ENCODE data around the gene COG1. TPM values are rescaled to one million over a fixed set of nuclear protein-coding genes. Genes with fewer than 3 reads are reported as not detected.

The COG1 gene
- polyA plus RNA-seq, 3 donors, result 5.1 to 24.4 (median 8.0) TPM

DNA sequence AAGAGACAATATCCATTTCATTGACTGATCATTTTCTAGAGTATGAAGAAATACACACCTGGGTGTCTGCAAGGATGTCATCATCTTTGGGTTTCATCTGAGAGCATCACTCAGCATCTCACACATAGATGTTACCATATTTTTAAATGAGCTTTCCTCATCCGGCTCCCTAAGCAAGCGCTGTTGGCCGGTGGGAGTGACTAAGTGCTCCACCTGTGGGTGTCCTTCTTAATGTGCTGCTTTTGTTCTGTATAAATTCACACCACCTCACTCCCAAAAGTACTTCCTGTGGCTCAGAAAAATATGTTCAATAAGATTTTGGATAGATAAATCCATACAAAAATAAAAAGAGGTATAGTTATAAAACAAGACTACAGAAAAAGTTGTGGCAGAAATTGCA is 20.6 kb upstream of the COG1 start:
- no peak overlapping the region for H3K4me3 ChIP-seq (replicated peaks in 1 of 3; ENCODE audit: low read depth in 2 of 3, low read length in 3 of 3)
- intact Hi-C loops (cut with micrococcal nuclease), result no loop called here
- no peak for DNase-seq
- H3K9me3 ChIP-seq (replicated peaks in 1 of 2; ENCODE audit: control insufficient read depth in 1 of 2, insufficient read depth in 1 of 2, low read length in 2 of 2), result peaks cover 3 to 7% of the 10 kb centered on the region in 2 donors
- no peak overlapping the region for H3K27ac ChIP-seq (ENCODE audit: low read depth in 1 of 2, low read length in 2 of 2)
- no peak overlapping the region for H2AFZ ChIP-seq (ENCODE audit: insufficient read depth, low read depth, low read length, poor library complexity, severe bottlenecking)
- no peaks in the 10 kb centered on the region for H4K20me1 ChIP-seq (ENCODE audit: insufficient read depth, low read length)
- Mint-ChIP-seq H3K4me1 (peaks cover 3% of the 10 kb centered on the region), H3K4me3 (no peak overlapping the region), H3K27me3 (ENCODE audit: low read depth in 3 of 3) (peaks cover 10 to 25% (median 17%) of the 10 kb centered on the region in 3 donors), H3K36me3 (peaks cover 3 to 4% of the 10 kb centered on the region in 2 donors), H3K9me3 (peaks cover 2 to 20% (median 6%) of the 10 kb centered on the region in 7 donors), H3K27ac (no peak overlapping the region)
- peaks cover 0 to under 1% of the 10 kb centered on the region in 2 donors for H3K4me1 ChIP-seq (ENCODE audit: control insufficient read depth in 1 of 2, insufficient read depth in 2 of 2, low read length in 2 of 2)
- H3K9ac ChIP-seq (ENCODE audit: insufficient read depth, low read length, poor library complexity, severe bottlenecking), result no peak overlapping the region
- no CpG with 5 or more reads among the region's 3 CpGs for WGBS (ENCODE audit: insufficient coverage)
- H3K27me3 ChIP-seq (ENCODE audit: control insufficient read depth in 2 of 2, insufficient read depth in 2 of 2, low read length in 2 of 2), result peaks cover 7 to 15% of the 10 kb centered on the region in 2 donors
- H3K79me2 ChIP-seq (ENCODE audit: insufficient read depth, low read length), result no peaks in the 10 kb centered on the region
- H3K4me2 ChIP-seq (replicated peaks; ENCODE audit: extremely low read depth, low read length, poor library complexity, severe bottlenecking), result no peak overlapping the region
- TF ChIP-seq CTCF (IDR thresholded peaks at IDR 0.05), result no peak
- H3K36me3 ChIP-seq (replicated peaks in 1 of 2; ENCODE audit: control insufficient read depth in 1 of 2, insufficient read depth in 2 of 2, low read length in 2 of 2), result no peaks in the 10 kb centered on the region

DNA sequence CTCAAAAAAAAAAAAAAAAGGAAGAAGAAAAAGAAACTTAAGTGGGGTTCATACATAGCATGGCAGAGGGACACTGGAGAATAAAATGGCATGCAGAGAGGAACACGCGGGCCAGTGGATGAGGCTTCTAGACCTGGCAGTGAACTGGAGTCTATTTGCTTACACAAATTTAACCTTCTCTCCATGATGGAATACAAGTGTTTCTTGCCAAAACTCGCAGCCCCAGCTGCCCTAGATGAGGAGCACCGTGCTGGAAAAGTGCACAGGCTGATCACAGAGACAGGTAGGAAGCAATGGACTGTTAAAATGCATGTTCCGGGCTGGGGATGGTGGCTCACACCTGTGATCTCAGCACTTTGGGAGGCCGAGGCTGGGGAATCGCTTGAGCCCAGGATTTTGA is 18.7 kb upstream of the COG1 start:
- H3K4me1 Mint-ChIP-seq, result no peaks in the 10 kb centered on the region

More for the DNA sequence above, 18.7 kb upstream of the COG1 start:
- no peak for TF ChIP-seq CTCF (IDR thresholded peaks at IDR 0.05)
- WGBS (ENCODE audit: insufficient coverage), result 100% methylated on average over 7 of the region's 7 CpGs
- Mint-ChIP-seq H3K9me3 (peaks cover 2 to 14% (median 6%) of the 10 kb centered on the region in 7 donors), H3K27me3 (ENCODE audit: low read depth in 3 of 3) (peaks cover 0 to 9% (median 5%) of the 10 kb centered on the region in 3 donors), H3K36me3 (peaks cover 4 to 7% of the 10 kb centered on the region in 2 donors), H3K27ac (no peak overlapping the region), H3K4me3 (no peak overlapping the region)
- intact Hi-C loops (cut with micrococcal nuclease), result no loop called here
- H3K36me3 ChIP-seq (replicated peaks in 1 of 2; ENCODE audit: control insufficient read depth in 1 of 2, insufficient read depth in 2 of 2, low read length in 2 of 2), result no peaks in the 10 kb centered on the region
- no peak overlapping the region for H3K9ac ChIP-seq (ENCODE audit: insufficient read depth, low read length, poor library complexity, severe bottlenecking)
- no peaks in the 10 kb centered on the region for H3K27me3 ChIP-seq (ENCODE audit: control insufficient read depth in 2 of 2, insufficient read depth in 2 of 2, low read length in 2 of 2)
- peaks cover 0 to 7% of the 10 kb centered on the region in 2 donors for H3K9me3 ChIP-seq (replicated peaks in 1 of 2; ENCODE audit: control insufficient read depth in 1 of 2, insufficient read depth in 1 of 2, low read length in 2 of 2)
- H3K27ac ChIP-seq (ENCODE audit: low read depth in 1 of 2, low read length in 2 of 2), result no peak overlapping the region
- H3K4me3 ChIP-seq (replicated peaks in 1 of 3; ENCODE audit: low read depth in 2 of 3, low read length in 3 of 3), result no peak overlapping the region
- DNase-seq, result no peak
- H2AFZ ChIP-seq (ENCODE audit: insufficient read depth, low read depth, low read length, poor library complexity, severe bottlenecking), result no peak overlapping the region
- no peaks in the 10 kb centered on the region for H3K79me2 ChIP-seq (ENCODE audit: insufficient read depth, low read length)
- no peak overlapping the region for H3K4me2 ChIP-seq (replicated peaks; ENCODE audit: extremely low read depth, low read length, poor library complexity, severe bottlenecking)
- no peaks in the 10 kb centered on the region for H3K4me1 ChIP-seq (ENCODE audit: control insufficient read depth in 1 of 2, insufficient read depth in 2 of 2, low read length in 2 of 2)
- H4K20me1 ChIP-seq (ENCODE audit: insufficient read depth, low read length), result no peaks in the 10 kb centered on the region
